ENCODE data around the gene MON2. TPM values are rescaled to one million over a fixed set of nuclear protein-coding genes. Genes with fewer than 3 reads are reported as not detected.

MON2 gene
- total and polyA plus RNA-seq, 2 of the 8 experiments (the other 6 are each of a cell fraction or from before 2014, with no cell fraction given): 3.8 to 21.8 TPM

DNA sequence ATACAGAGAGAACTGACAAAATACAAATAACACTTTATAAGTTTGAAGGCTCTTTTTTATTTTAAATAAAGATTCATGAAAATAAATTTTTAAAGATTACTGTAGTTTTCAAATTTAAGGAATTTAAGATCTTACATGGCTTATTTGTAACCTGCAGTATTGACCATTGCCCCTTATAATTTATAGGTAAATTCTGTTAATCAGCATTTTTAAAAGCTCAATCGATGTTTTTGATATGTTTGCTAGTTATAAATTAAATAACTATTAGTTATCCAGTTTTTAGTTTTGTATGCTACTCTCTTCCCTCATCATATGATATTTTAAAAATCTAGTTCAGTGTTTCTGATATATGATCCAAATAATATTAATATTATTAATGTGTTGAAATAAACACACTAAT, 109.9 kb downstream of the MON2 start (continued):
- TF ChIP-seq TAF7 (optimal IDR thresholded peaks at IDR 0.05; ENCODE audit: borderline replicate concordance, low read depth, low read length): no peak
- no peak for TF ChIP-seq BACH1 (IDR thresholded peaks at IDR 0.05; ENCODE audit: low read length)
- no peak for TF ChIP-seq RBBP5 (IDR thresholded peaks at IDR 0.05; ENCODE audit: borderline replicate concordance, low read depth, low read length)
- no peak for TF ChIP-seq PHF8 (conservative IDR thresholded peaks at IDR 0.05; ENCODE audit: low read depth, low read length)
